ENCODE results near the gene GMPR.

The GMPR gene

GRCh38 chr6:16227048-16227562, 11.3 kb upstream of the GMPR start:
- H3K4me3 ChIP-seq (ENCODE audit: low read depth, low read length): no peak overlapping the region
- TF ChIP-seq CTCF (IDR thresholded peaks at IDR 0.05; ENCODE audit: borderline replicate concordance, insufficient read depth, low read depth, low read length): no peak

GRCh38 chr6:16227605-16228004, 10.8 kb upstream of the GMPR start:
- H3K4me3 ChIP-seq (ENCODE audit: low read depth, low read length): no peak overlapping the region

GRCh38 chr6:16228043-16228442, 10.3 kb upstream of the GMPR start:
- no peak overlapping the region for H3K4me3 ChIP-seq (ENCODE audit: low read depth, low read length)
- TF ChIP-seq CTCF (IDR thresholded peaks at IDR 0.05; ENCODE audit: borderline replicate concordance, insufficient read depth, low read depth, low read length): no peak

More at GRCh38 chr6:16227605-16228004, 10.8 kb upstream of the GMPR start:
- TF ChIP-seq CTCF (IDR thresholded peaks at IDR 0.05; ENCODE audit: borderline replicate concordance, insufficient read depth, low read depth, low read length): no peak

- no peak for TF ChIP-seq CTCF (IDR thresholded peaks at IDR 0.05; ENCODE audit: borderline replicate concordance, insufficient read depth, low read depth, low read length)
- no peak overlapping the region for H3K4me3 ChIP-seq (ENCODE audit: low read depth, low read length)
Measured at GRCh38 chr6:16228709-16229665, 9.4 kb upstream of the GMPR start.

GRCh38 chr6:16229700-16230099, 8.7 kb upstream of the GMPR start:
- TF ChIP-seq CTCF (IDR thresholded peaks at IDR 0.05; ENCODE audit: borderline replicate concordance, insufficient read depth, low read depth, low read length): no peak
- no peak overlapping the region for H3K4me3 ChIP-seq (ENCODE audit: low read depth, low read length)

- no peak overlapping the region for H3K4me3 ChIP-seq (ENCODE audit: low read depth, low read length)
- no peak for TF ChIP-seq CTCF (IDR thresholded peaks at IDR 0.05; ENCODE audit: borderline replicate concordance, insufficient read depth, low read depth, low read length)
Measured at GRCh38 chr6:16230953-16231352, 7.4 kb upstream of the GMPR start.

GRCh38 chr6:16232086-16232485, 6.3 kb upstream of the GMPR start:
- no peak for TF ChIP-seq CTCF (IDR thresholded peaks at IDR 0.05; ENCODE audit: borderline replicate concordance, insufficient read depth, low read depth, low read length)
- no peak overlapping the region for H3K4me3 ChIP-seq (ENCODE audit: low read depth, low read length)

Measured in GM12875 (cell line).